ENCODE results near the gene PDE4B. TPM values are rescaled to one million over a fixed set of nuclear protein-coding genes. Genes with fewer than 3 reads are reported as not detected.
A peak's percentile ranks its signal among the peaks of the same experiment; 100 is the strongest.
"Not testable (repeated sequence)": the region's sequence is repeated elsewhere in the genome, so short reads cannot be mapped to it uniquely, and the experiment has no call there.

PDE4B gene
- total RNA-seq, 1 experiment from 2014 or later = 6.9 TPM

- DNase-seq (ENCODE audit: low read depth) = no peak
These were observed 518.9 kb downstream of the PDE4B start for GRCh38 chr1:66311628-66312027.

DNA sequence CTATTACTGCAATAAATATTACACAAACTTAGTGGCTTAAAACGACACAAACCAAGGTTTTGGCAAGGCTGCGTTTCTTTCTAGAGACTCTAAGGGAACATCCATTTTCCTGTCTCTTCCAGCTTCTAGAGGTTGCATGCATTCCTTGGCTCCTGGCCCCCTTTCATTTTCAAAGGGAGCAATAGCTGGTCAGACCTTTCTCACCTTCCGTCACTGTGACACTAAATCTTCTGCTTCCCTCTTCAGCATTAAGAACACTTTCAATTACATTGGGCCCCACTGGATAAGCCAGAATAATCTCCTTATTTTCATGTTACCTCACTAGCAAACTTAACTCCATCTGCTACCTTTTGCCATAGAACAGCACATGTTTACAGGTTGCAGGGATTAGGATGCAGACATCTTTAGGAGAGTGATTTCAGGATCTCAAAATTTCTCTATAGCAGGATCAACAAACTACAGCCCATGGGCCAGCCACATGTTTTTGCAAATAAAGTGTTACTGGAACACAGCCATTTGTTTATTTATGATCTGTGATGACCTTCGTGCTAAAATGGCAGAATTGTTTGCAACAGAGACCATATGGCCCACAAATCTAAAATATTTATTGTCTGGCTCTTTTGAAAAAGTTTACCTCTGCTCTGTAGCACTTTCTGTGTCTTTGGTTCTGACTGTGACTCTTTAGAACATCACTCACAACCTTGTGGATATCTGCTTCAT, 519.7 kb downstream of the PDE4B start:
- DNase-seq (ENCODE audit: low read depth) = no peak

DNA sequence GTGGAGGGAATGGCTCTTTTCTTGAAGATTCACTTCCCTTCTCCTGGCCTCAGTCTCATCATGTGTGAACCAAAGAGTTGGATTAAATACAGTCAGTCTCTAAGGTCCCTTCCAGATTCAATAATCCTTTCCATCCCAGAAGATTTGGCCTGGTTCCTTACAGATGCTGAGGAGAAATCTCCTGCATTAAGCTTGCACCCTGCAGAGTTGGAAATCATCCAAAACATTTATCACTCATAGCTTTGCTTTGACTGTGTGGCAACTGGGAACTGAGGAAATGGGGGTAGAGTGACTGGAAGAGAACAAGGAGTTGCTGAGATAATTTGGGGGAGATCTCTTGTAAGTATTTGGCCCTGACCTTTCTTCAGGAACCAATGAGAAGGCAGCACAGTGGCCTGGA, 520.7 kb downstream of the PDE4B start:
- DNase-seq (ENCODE audit: low read depth) = no peak

- peak; percentile 55 for DNase-seq (ENCODE audit: low read depth)
These were observed 523.0 kb downstream of the PDE4B start for GRCh38 chr1:66315671-66316070.

- no peak for DNase-seq (ENCODE audit: low read depth)
These were observed 524.0 kb downstream of the PDE4B start for GRCh38 chr1:66316464-66317247.

- DNase-seq (ENCODE audit: low read depth) = no peak
These were observed 524.5 kb downstream of the PDE4B start for GRCh38 chr1:66317248-66317515.

GRCh38 chr1:66320231-66320630, 527.5 kb downstream of the PDE4B start:
- no peak for DNase-seq (ENCODE audit: low read depth)

DNA sequence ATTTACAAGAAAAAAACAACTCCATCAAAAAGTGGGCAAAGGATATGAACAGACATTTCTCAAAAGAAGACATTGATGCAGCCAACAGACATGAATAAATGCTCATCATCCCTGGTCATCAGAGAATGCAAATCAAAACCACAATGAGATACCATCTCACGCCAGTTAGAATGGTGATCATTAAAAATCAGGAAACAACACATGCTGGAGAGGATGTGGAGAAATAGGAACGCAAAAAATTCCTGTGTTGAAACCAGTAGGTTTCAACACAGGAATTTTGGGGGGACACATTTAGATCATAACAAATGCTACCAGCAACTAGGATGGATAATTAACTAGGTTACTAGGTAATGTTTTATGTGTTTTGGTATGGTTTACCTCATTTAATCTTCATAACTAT, 529.8 kb downstream of the PDE4B start:
- DNase-seq (ENCODE audit: low read depth) = not testable (repeated sequence)

- no peak for DNase-seq (ENCODE audit: low read depth)
These were observed 531.4 kb downstream of the PDE4B start for GRCh38 chr1:66323958-66324625.

- DNase-seq (ENCODE audit: low read depth) = no peak
These were observed 533.1 kb downstream of the PDE4B start for GRCh38 chr1:66325594-66326380.

DNA sequence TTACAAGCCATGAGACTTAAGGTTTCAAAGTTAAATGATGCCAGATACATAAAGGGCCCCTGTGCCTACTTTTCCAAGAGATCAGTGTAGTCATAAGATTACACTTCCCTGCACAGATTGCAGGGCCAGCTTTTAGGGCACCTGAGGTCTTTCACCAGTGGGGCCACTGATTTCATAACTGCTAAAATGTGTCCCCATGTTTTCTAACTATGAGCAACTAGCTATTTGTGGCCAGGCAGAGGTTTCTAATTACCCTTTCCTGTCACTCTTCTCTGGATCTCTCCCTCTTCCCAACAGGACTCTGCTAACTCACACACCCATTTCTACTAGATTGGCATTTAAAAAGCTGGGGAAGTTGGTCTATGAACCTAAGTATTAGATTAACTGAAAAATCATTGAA, 534.2 kb downstream of the PDE4B start:
- DNase-seq (ENCODE audit: low read depth) = no peak

DNA sequence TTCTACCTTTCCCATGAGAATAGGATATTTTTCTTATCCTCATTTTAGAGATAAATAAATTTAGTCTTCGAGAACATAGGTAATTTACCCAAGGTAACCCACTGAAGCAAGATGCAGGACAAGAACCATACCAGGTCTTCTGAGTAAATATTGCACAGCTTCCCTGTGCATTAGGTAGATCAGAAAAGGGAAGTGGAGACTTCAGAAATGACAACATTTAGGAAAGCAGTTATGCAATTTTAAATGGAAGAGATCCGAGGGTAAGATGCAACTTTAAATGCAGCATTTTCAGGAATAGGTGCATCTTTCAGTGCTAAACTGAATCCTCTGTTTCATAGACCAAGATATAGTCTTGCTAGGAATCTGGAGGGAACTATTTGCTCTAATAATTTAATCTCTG, 534.9 kb downstream of the PDE4B start:
- DNase-seq (ENCODE audit: low read depth) = no peak

- DNase-seq (ENCODE audit: low read depth) = no peak
These were observed 536.2 kb downstream of the PDE4B start for GRCh38 chr1:66328896-66329295.

- no peak for DNase-seq (ENCODE audit: low read depth)
These were observed 538.0 kb downstream of the PDE4B start for GRCh38 chr1:66330722-66331141.

DNA sequence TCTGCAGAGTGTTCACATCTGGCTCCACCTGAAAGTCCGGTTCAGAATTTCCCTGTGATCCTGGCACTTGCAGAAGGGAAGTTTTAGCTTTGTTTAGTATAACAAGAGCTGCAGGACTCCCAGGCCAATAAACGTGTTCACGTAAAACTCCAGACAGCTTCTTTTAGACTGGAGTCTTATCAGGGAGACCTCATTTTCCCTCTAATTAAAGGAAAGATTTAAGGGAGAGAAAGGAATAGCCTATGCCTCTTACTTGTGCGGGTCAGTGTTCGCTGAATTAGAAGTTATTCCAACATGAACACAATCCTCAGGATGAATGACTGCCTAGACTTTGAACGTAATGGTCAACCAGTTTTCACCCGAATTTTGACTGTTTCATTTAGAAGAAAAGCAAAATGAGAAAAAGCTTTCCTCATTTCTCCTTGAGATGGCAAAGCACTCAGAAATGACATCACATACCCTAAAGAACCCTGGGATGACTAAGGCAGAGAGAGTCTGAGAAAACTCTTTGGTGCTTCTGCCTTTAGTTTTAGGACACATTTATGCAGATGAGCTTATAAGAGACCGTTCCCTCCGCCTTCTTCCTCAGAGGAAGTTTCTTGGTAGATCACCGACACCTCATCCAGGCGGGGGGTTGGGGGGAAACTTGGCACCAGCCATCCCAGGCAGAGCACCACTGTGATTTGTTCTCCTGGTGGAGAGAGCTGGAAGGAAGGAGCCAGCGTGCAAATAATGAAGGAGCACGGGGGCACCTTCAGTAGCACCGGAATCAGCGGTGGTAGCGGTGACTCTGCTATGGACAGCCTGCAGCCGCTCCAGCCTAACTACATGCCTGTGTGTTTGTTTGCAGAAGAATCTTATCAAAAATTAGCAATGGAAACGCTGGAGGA, 539.2 kb downstream of the PDE4B start:
- DNase-seq (ENCODE audit: low read depth) = peak; percentile 88

- no peak for DNase-seq (ENCODE audit: low read depth)
These were observed 539.8 kb downstream of the PDE4B start for GRCh38 chr1:66332548-66332901.

DNA sequence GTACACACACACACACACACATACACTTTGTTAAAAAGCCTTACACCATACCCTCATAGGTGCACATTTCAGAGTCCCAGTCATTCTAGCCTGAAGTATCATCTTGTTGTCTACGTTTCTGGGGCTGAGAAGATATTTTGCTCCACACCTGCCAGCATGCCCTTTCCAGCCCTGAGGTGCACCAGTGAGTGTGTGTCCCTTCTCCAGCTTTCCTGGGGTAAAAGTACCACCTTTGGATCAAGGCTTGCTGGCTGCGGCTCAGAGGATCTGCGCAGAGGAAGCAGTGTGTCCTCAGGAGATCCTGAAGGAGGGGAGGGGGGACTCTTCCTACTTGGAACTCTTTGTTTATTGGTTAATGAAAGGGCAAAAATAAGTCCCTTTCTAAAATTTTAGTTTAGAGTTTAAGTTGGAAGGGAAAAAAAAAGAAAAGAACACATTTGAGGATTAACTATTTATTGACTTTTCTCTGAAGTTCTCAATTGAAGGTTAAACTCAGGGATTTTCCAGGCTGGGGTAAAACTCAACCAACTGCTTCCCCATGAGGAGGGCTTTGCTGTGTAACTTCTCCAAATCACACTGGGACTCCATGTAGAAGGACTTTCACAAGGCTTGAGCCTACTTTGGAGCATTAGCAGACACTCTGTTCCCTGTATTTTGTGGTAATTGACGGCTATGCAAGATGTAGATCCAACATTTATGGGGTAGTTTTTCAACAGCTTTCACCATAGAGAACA, 540.9 kb downstream of the PDE4B start:
- DNase-seq (ENCODE audit: low read depth) = peak; percentile 29

GRCh38 chr1:66334318-66334717, 541.6 kb downstream of the PDE4B start:
- DNase-seq (ENCODE audit: low read depth) = no peak

GRCh38 chr1:66335125-66335524, 542.4 kb downstream of the PDE4B start:
- no peak for DNase-seq (ENCODE audit: low read depth)

DNA sequence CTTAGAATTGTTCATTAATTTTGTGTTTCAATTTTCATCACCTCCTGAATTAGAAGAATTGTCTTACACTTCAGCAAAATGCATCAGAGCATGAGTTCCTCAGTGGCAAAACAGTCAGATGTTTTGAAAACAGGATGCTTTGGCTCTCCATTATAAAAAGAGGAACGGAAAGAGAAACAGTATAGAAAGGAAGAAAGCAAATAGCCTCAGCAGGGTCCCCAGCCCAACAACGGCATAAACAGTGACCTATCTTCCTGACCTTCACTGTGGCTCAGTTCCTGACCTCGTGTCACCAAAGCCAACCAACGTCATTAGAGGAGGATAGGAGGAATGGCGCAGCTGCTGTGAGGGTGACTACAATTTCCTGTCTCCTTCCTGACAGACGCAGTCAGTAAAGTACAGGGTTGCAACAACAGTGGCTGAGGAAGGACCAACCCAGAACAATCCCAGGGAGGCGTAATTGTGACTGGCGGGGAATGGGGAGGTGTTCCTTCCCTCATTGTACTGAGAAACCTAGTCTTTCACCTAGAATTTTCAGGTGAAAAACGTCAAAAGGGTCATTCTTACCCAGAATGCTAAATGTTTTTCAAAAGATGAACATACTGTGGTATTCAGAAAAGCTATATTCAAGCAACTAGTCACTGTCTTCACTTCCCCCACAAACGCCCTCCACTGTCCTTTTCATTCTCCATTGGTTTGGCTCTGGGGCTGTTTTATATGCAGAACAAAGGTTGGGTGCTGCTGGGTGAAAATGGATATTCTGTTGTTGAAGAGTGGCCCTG, 543.4 kb downstream of the PDE4B start:
- DNase-seq (ENCODE audit: low read depth) = peak; percentile 48
